OCI-M2 (cell line): ENCODE results near the gene CLEC16A.
"Not testable (repeated sequence)": the region's sequence is repeated elsewhere in the genome, so short reads cannot be mapped to it uniquely, and the experiment has no call there.

Source experiments
- DNase-seq: peaks from one replicate; lab custom pipeline; 2025; ENCODE audit not compliant: unreplicated experiment; lab: John Stamatoyannopoulos, UW

The CLEC16A gene

DNA sequence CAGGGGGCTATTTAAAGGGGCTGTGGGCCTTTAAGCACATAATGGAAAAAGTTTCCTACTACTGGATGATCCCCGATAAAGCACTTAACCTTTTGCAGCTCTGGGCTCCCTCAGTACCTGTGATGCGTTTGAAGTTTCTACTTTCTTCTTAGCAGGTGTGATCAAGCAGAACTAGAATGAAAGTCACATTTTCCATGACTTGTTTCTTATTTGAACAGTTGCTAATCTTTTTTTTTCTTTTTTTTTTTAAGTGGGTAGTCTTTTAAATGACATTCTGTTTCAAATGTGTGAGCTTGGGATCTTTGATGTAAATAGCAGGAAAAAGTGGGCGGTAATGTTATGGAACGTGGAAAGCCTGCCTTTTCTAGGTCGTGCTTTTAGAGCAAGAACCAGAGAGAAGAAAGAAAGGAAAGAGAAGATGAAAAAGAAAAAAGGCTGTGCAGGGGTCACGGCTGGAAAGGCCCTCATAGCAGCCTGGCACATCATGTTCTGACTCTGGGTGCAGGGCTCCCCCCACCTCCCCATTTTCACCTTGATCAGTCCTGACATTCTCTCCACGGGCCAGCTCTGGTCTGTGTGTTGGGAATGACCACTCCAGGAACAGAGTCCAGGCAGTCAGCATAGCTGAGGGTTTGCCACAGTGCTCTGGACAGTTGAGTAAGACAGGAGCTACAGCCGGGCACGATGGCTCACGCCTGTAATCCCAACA, 150.6 kb downstream of the CLEC16A start:
- DNase-seq: no peak

DNA sequence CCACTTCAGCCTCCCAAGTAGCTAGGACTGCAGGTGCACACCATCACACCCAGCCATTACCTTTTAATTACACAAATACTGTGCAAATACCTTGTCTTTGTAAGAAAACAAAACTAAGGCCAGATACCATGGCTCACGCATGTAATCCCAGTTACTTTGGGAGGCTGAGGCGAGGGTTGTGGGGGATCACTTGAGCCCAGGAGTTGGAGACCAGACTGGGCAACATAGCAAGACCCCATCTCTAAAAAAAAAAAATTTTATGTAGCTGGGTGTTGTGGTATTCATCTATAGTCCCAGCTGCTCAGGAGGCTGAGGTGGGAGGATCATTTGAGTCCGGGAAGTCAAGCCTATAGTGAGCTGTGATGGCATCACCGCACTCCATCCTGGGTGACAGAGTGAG, 151.6 kb downstream of the CLEC16A start:
- no peak for DNase-seq

DNA sequence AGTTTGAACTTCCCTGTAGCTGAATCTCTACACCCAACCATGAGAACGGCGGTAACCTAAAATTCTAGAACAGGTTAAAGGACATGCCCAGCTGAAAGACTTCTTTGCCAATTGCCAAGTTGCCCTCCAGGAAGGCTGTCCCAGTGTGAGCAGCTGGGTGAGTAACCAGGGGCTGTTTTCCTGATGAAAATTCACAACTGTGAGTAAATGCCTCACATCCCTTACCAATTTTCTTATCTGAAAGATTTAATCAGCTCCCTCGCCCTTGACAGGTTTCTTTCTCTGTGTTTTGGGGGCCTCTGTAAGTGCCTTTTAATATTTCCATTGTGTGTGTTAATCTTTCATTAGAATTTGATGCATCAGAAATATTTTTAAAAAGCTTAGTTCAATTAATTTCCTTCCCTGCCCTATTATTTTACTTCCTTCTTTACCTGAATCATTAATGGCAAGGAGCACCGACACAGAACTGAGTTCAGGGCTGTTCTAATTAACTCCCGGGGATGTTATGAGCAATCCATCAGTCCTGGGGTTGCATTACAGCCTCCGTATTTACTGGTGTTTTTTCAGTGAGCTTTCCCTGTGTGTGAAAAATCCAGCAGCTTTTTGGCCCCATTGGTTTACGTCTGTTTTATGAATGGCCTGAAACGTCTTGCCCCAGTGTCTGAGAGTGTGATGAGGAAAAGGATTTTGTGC, 152.9 kb downstream of the CLEC16A start:
- DNase-seq: no peak

DNA sequence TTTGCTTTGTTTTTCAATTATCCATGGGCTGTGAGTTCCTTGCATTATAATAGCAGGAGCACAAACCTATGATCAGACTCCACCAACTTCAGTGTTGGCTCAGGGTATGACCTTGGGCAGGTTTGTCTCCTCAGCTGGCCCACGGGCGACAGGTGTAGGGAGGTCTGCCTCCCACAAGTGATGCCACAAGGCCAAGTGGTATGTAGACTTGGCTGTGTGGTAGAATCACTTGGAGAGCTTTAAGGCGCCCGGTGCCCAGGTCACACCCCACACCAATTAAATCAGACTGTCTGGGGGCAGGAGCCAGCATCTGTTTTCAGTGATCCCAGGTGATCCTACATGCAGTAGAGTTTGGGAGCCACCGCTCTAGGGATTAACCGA, 153.4 kb downstream of the CLEC16A start:
- DNase-seq: no peak

DNA sequence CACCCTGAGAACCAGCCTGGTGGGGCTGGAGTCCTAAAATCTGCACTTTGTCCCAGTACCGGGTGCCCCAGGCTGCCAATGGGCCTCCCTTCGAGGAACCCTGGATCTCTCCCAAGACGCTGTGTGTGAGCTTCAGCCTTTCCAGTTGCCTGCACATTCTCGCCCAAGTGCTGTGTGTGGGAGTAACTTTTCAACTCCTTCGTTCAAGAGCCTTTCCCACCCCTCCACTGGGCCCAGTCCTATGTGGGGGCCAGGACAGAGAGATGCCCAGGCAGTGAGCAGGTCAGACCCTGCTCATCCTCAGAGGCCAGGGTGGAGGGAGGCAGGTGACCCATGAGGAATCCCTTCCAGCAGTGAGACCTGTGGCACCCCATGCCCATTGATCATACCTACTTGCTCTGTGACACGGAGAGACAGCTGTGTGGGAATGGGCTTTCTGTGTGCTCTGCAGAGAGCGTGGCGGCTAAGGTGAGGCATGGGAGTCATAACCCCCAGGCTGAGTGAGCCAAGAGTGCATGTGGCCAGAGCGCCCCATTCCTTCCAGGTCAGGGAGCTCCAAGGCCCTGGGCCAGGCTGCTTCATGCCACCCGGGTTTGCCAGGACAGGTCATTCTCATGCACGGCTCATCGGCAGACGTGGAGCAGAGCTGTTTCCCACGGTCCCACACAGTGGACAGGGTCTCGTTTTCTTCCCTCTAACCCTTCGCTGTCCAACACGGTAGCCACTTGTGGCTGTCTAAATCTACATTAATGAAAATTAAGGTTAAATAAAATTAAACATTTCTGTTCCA, 154.4 kb downstream of the CLEC16A start:
- no peak for DNase-seq

DNA sequence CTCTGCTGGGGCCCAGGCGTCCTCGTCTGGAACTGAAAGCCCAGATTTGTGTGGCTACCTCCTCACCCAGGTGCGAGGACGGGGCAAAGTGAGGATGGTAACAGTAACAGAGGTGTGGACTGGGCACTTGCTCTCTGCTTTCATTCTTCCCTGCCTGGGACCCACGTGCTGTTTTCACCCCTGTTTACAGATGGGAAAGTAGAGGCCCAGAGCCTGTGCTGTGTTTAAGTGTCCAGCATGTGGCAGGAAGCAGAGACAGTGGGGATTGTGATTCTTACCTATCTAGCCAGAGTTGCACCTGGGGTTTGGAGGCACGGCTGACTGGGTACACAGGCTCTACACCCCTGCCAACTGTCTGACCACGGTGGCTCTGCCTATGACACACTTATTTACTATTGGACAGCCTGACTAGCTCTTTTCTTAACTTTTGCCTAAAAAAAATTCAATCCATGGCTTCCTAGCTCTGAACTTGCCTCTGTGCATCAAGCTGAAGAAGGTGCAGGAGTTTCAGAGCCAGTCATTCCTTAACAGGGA, 155.4 kb downstream of the CLEC16A start:
- DNase-seq: no peak

DNA sequence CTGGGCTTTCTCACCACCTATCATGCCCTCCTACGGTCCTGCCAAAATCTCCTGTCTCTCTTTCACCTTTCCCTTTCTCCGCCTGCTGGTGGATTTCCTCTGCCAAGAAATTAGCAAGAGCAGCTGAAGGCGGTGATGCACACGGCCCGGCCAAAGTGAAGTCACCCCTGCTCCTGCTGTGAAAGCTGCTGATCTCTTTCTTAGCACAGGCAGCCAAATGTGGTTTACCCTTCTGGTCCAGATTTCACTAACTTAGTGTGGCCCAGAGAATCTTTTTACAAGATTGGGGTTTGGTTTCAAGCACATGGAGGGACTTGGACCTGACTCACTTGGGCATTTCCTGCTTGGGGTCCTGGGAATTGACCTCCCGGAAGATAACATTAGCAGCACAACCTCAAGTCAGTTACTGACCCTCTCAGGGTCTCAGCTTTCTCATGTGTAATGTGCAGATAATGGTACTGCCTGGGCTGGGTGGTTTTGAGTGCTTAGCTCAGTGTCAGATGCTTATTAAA, 155.9 kb downstream of the CLEC16A start:
- DNase-seq: peak; percentile 10

DNA sequence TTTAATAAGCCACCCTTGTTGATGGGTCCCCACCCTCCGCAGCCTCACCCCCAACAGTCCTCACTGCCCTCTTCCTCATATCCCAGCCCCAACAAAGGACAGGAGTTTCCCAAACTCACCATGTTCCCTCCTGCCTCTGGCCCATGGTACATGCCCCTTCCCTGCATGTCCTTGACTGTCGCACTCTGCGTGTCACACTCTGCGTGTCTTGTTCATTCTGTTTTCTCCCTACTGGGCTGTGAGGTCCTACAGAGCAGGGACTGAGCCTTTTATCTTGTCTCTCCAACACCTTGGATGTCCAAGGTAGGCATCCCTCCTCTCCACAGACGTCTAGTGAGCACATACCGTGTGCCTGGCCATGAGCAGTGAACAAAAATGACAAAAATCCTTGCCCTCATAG, 156.9 kb downstream of the CLEC16A start:
- DNase-seq: no peak

DNA sequence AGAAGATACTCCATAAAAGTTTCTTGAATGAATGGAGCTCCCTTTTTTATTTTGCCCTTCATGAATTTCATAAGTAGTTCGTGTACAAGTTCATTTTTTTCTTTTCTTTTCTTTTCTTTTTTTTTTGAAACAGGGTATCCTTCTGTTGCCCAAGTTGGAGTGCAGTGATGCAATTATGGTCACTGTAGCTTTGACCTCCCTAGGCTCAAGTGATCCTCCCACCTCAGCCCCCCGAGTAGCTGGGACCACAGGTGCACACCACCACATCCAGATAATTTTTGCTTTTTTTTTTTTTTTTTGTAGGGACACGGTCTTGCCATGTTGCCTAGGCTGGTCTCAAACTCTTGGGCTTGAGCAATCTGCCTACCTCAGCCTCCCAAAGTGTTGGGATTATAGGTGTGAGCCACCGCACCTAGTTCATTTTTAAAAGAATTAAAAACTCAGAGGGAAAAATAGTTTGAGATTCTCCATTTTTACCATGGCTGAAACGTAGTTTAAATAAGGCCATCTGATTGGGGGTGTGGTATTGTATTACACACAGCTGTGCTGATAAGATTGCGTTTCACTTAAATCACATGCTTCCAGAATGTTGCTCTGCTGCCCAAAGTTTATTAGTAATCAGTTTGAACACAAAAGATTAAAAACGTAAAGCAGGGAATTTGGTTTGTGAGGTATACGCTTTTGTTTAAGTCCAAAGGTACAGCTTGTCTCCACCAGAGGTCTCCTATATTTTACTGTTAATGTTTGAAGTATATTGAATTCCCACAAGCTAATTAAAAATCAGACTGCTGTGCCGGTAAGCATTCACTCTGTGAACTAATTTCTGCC, 157.5 kb downstream of the CLEC16A start:
- no peak for DNase-seq

DNA sequence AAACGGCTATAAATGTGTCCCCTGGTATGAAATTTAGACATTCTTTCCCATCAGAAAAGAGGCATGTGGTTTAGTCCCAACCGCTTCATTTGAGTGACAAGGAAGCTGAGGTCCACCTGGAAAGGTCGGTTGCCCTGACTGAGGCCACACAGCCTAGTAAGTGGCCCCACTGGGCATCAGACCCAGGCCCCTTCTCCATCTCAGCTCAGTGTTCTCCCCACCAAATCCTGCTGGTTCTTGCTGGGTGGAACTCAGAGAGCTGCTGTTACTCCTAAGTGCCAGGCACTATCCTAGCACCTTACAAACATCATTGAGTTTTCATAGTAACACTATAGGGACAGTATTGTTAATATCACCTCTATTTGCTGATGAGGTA, 158.1 kb downstream of the CLEC16A start:
- no peak for DNase-seq

DNA sequence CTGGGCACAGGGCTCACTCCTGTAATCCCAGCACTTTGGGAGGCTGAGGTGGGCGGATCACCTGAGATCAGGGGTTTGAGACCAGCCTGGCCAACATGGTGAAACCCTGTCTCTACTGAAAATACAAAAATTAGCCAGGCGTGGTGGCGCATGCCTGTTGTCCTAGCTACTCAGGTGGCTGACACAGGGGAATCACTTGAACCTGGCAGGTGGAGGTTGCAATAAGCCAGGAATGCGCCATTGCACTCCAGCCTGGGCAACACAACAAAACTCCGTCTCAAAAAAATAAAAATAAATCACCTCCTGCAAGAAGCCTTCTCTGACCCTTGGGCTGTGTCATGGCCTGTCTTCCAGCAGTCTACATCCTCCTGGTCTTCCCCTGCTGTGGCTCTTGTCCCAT, 158.9 kb downstream of the CLEC16A start:
- not testable (repeated sequence) for DNase-seq

DNA sequence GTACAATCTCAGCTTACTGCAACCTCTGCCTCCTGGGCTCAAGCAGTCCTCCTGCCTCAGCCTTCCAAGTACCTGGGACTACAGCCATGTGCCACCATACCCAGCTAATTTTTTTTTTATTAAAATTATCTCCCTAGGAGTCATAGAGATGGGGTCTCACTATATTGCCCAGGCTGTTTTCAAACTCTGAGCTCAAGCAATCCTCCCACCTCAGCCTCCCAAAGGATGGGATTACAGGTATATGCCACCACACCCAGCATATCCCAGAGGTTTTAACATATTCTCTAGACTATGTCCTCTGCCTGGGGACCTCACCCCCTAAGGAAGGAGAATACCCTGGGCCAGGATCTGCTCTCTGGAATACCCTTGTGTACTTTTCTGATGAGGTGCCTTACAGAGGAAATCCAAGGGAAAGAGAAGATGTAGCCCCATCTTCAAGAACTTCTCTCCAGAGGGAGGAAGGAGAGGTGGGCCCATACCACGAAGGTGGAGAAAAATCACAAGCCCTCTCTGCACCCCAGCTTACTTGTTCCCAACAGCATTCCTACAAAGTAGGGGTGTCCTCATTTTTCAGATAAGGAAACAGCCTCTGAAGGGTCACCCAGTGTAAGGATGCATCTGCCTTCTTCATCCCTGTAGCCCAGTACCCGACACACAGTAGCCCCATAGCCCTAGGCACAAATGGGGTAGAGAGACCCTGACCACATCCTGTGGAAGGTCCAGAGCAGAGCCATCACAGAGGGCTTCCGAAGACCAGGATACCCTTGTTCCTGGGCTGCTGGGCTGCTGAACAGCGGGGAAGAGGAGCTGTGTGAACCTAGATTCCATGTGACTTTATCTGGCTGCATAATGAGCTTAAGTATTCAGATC, 160.0 kb downstream of the CLEC16A start:
- no peak for DNase-seq

DNA sequence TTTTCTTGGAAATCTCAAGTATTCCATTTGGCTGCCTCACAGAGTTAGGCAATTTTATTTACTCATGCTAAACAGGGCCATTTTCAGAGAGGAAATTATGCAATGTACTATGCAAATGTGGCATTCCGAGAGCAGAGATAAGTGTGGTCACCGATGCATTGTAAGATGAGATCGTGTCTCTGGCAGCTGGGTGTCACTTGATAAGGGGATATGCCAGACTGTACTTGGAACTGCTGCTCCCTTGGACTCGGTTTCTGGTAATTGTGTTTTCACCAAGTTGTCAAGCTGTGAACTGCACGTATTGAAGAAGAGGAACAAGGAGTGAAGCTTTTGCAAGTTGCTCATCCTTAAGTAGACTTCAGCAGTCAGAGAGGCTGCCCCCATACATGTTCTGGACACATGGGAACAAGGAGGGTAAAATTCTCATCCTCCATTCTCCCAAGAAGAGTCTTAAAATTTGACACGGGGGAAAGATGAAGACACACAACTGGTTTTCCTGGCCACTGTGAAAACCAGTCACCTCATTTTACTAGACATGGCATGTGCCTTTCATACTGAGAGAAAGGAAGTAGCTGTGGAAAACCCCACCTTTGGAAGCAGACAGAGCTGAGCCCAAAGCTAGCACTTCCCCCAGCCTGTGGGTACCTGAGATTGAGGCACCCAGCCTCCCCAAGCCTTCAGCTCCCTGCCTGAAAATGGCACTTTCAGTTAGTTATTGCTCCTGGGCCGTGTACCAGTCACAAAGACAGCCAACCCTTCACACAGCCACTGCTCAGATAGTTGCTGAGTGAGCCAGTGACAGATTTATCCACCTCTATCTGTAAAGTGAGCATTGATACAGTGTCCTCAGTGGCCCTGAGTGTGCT, 160.9 kb downstream of the CLEC16A start:
- DNase-seq: peak; percentile 31

DNA sequence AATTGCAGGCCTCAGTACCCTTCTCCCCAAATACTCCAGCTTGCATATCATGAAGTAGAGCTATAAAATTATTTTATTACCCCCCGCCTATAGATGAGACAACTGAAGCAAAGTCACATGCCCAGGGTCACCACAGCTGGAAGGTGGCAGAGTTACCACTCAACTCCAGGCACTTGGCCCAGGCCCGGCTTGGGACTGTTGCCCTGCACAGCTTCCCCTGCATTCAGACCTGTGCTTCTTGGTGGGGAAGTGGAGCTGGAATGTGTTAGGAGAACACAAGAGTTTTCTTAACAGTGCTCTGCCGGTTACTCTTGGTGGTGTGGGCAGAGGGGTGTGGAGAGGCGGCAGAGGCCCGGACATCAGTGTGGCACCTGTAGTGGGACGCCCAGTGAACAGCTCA, 162.4 kb downstream of the CLEC16A start:
- DNase-seq: no peak

DNA sequence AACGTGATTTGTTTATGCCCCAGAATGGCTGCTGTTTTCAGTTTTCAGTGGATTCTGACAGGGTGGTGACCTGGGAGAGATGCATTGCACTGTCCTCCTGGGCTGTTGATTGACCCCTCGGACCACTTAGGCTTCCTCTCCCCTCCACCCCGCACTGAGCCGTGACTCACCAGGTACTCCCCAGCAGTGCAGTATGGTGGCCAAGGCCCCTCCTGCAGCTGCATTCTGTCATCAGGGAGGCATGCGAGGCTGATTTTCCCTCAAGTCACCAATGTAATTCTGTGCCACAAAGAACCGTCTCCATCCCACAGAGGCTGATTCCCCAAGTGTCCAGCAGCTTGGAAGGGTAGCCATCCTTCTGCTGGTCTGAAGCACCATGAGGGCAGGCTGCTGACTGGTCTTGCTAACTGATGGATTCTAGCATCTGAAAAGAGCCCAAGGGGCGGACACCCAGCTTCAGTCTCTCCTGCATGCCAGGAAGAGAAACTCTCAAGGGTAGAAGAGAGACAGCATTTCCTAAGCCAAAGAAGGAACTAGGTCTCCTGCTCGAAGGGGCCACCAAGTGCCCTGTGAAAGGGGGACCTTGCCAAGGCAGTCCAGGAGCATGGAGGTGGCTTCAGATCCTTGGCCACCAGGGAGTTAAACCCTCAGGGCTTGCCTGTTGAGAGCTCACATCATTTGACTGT, 163.6 kb downstream of the CLEC16A start:
- DNase-seq: no peak

DNA sequence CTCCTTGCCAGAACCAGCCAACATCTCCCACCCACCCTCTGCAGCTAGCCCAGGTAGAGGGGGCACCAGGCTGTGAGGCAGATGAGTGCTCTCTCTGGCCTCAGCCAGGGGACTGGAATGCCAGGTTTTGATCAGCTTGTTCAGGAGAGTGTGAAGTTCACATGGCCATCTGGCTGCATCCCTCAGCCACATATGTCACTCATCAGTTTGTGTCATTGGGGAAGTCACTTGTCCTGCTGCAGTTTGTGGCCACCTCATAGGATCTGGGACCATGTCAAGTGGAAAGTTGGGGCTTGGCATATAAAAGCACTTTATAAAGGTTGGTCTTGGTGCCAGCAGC, 164.1 kb downstream of the CLEC16A start:
- no peak for DNase-seq

DNA sequence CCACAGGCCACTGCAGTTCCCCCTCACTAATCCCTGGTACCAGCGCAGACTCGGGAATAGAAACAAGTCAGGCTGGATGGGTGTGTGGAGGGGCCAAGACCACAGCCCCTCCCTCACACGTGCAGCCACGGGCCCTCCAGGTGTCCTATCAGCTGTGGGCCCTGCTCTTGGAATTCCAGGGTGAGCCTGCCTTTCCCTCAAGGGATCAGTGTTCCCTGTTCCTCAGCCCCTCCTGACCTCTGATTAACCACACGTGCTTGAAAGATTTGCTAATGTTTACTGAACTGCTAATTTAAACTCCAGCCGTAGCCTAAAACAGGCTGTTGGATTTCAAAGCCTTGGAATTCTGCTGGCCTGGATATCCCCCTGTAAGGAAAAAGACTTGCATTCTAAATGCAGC, 165.2 kb downstream of the CLEC16A start:
- no peak for DNase-seq

DNA sequence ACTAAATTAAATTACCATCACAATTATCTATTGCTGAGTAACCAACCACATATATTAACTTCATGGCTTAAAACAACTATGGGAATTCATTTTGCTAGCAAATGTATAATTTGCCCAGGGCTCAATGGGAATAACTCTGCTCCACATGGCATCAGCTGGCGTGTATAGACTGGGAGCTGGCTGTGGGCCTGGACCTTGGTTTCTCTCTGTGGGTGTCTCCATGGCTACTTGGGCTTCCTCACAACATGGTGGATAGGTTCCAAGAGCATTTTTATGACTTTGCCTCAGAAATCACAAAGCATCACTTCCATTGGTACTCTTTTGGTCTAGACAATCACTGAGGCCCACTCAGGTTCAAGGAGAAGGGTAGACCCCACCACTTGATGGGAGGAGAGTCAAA, 166.8 kb downstream of the CLEC16A start:
- DNase-seq: no peak
